ENCODE results near the gene CWF19L1.

The CWF19L1 gene

GRCh38 chr10:100248820-100249219, 18.6 kb downstream of the CWF19L1 start:
- no peak for DNase-seq

- no peak for DNase-seq
These were observed 21.8 kb downstream of the CWF19L1 start for GRCh38 chr10:100245484-100246220.

GRCh38 chr10:100239851-100240250, 27.6 kb downstream of the CWF19L1 start:
- DNase-seq, result no peak

- no peak for DNase-seq
These were observed 29.0 kb downstream of the CWF19L1 start for GRCh38 chr10:100238429-100238828.

- DNase-seq, result no peak
These were observed 35.3 kb downstream of the CWF19L1 start for GRCh38 chr10:100232101-100232500.

- no peak for DNase-seq
These were observed 37.5 kb downstream of the CWF19L1 start for GRCh38 chr10:100229819-100230422.

GRCh38 chr10:100223879-100224278, 43.6 kb downstream of the CWF19L1 start:
- DNase-seq, result no peak

GRCh38 chr10:100222529-100222928, 44.9 kb downstream of the CWF19L1 start:
- DNase-seq, result no peak

GRCh38 chr10:100216006-100216405, 51.4 kb downstream of the CWF19L1 start:
- DNase-seq, result no peak

- no peak for DNase-seq
These were observed 58.1 kb downstream of the CWF19L1 start for GRCh38 chr10:100209303-100209702.

GRCh38 chr10:100208276-100208675, 59.2 kb downstream of the CWF19L1 start:
- no peak for DNase-seq

- no peak for DNase-seq
These were observed 63.1 kb downstream of the CWF19L1 start for GRCh38 chr10:100204370-100204769.

- DNase-seq, result no peak
These were observed 65.9 kb downstream of the CWF19L1 start for GRCh38 chr10:100201549-100201948.

GRCh38 chr10:100194711-100195110, 72.7 kb downstream of the CWF19L1 start:
- DNase-seq, result no peak

- no peak for DNase-seq
These were observed 75.1 kb downstream of the CWF19L1 start for GRCh38 chr10:100192350-100192749.

- DNase-seq, result peak; percentile 18
These were observed 80.9 kb downstream of the CWF19L1 start for GRCh38 chr10:100186253-100187212.

GRCh38 chr10:100185364-100186252, 81.8 kb downstream of the CWF19L1 start, which contains the start of gene ERLIN1:
Gene ERLIN1 (minus strand): TSS chr10:100186029. CDS start chr10:100185626, 403 bp downstream.
- peak; percentile 97 for DNase-seq

- no peak for DNase-seq
These were observed 82.6 kb downstream of the CWF19L1 start for GRCh38 chr10:100184840-100185239.

GRCh38 chr10:100184426-100184825, 83.0 kb downstream of the CWF19L1 start:
- DNase-seq, result no peak

GRCh38 chr10:100183481-100183880, 84.0 kb downstream of the CWF19L1 start:
- no peak for DNase-seq

- DNase-seq, result no peak
These were observed 84.5 kb downstream of the CWF19L1 start for GRCh38 chr10:100182908-100183307.

All from stimulated activated CD4-positive, alpha-beta T cell treated with anti-CD3 and anti-CD28 coated beads, Interleukin-4, amount 100 ng/mL, for 1 hour (primary cell).